KMS-11 (cell line): ENCODE results near the gene GCNA.

Experiments used
- H2AFZ ChIP-seq: fragments of 200-600 bp; sonication (generic); 2 replicates; pipeline ENCODE4 v1.6.1; 2016; ENCODE audit warnings: antibody characterized with exemption, mixed run types, low read depth
- H3K27ac ChIP-seq: fragments of 200-600 bp; sonication (generic); 2 replicates; pipeline ENCODE4 v1.6.1; 2016; ENCODE audit warnings: mild to moderate bottlenecking, mixed run types
- H3K27me3 ChIP-seq: fragments of 200-600 bp; sonication (generic); 2 replicates; pipeline ENCODE4 v1.6.1; 2017; ENCODE audit warnings: mild to moderate bottlenecking, low read depth, mixed run types, moderate library complexity; ENCODE audit not compliant: insufficient read depth
- H3K36me3 ChIP-seq: fragments of 200-600 bp; sonication (generic); 2 replicates; pipeline ENCODE4 v1.6.1; 2017; ENCODE audit warnings: mild to moderate bottlenecking, mixed run types; ENCODE audit not compliant: insufficient read depth
- H3K4me1 ChIP-seq: fragments of 200-600 bp; sonication (generic); 2 replicates; pipeline ENCODE4 v1.6.1; 2016; ENCODE audit warnings: mild to moderate bottlenecking, low read depth, mixed run types; ENCODE audit not compliant: poor library complexity, severe bottlenecking
- H3K4me2 ChIP-seq: fragments of 200-600 bp; sonication (generic); 2 replicates; pipeline ENCODE4 v1.7.0; 2016; ENCODE audit warnings: mild to moderate bottlenecking, mixed run types
- H3K4me3 ChIP-seq: fragments of 200-600 bp; sonication (generic); IDR thresholded peaks from 2 replicates; pipeline ENCODE4 v1.6.1; 2017; ENCODE audit warnings: low read depth, low read length, mixed read lengths; ENCODE audit not compliant: insufficient read depth
- H3K79me2 ChIP-seq: fragments of 200-600 bp; sonication (generic); 2 replicates; pipeline ENCODE4 v1.6.1; 2016; ENCODE audit warnings: low read depth, mixed run types; ENCODE audit not compliant: insufficient read depth
- H3K9ac ChIP-seq: fragments of 200-600 bp; sonication (generic); 2 replicates; pipeline ENCODE4 v1.6.1; 2016; ENCODE audit warnings: mild to moderate bottlenecking, mixed run types
- H4K20me1 ChIP-seq: fragments of 200-600 bp; sonication (generic); 2 replicates; pipeline ENCODE4 v1.6.1; 2016; ENCODE audit warnings: mild to moderate bottlenecking, mixed run types; ENCODE audit not compliant: insufficient read depth
- CTCF ChIP-seq: fragments of 200-600 bp; sonication (generic); conservative IDR thresholded peaks from 2 replicates; pipeline ENCODE4 v1.6.1; 2017; ENCODE audit warnings: low read depth, mild to moderate bottlenecking, antibody characterized with exemption, low read length, moderate library complexity, mixed read lengths

Gene GCNA

GRCh38 chrX:71616672-71617529 is 38.7 kb downstream of the GCNA start:
- H3K9ac ChIP-seq, result no peak overlapping the region
- no peak for TF ChIP-seq CTCF

GRCh38 chrX:71617742-71618141 is 39.5 kb downstream of the GCNA start:
- Histone ChIP-seq H3K9ac (0 out of 2 replicates have a peak overlapping the region, but pooled peaks have one; percentile 12), H3K27me3 (no peaks in the 10 kb centered on the region), H3K4me2 (peak overlapping the region; percentile 63), H4K20me1 (no peaks in the 10 kb centered on the region), H3K79me2 (no peaks in the 10 kb centered on the region), H3K4me3 (no peak overlapping the region), H2AFZ (no peak overlapping the region), H3K36me3 (no peaks in the 10 kb centered on the region), H3K4me1 (peaks cover 48% of the 10 kb centered on the region), H3K27ac (peak overlapping the region; percentile 58)
- no peak for TF ChIP-seq CTCF

More at GRCh38 chrX:71616672-71617529, 38.7 kb downstream of the GCNA start:
- peaks cover 40% of the 10 kb centered on the region for H3K4me1 ChIP-seq
- H3K4me3 ChIP-seq, result no peak overlapping the region
- no peak overlapping the region for H3K27ac ChIP-seq
- no peaks in the 10 kb centered on the region for H3K27me3 ChIP-seq
- no peaks in the 10 kb centered on the region for H4K20me1 ChIP-seq
- H3K79me2 ChIP-seq, result no peaks in the 10 kb centered on the region
- no peak overlapping the region for H2AFZ ChIP-seq
- H3K36me3 ChIP-seq, result no peaks in the 10 kb centered on the region
- no peak overlapping the region; the same call in 1 of the 2 replicates for H3K4me2 ChIP-seq

- no peak for TF ChIP-seq CTCF
- Histone ChIP-seq H4K20me1 (no peaks in the 10 kb centered on the region), H3K4me3 (no peak within 1 kb of the TSS), H2AFZ (no peak within 1 kb of the TSS), H3K27ac (peak within 1 kb of the TSS; percentile 58), H3K79me2 (no peaks in the 10 kb centered on the region), H3K4me1 (peaks cover 54% of the 10 kb centered on the region), H3K9ac (peak within 1 kb of the TSS; percentile 12; the same call in 1 of the 2 replicates), H3K27me3 (no peaks in the 10 kb centered on the region), H3K4me2 (peak within 1 kb of the TSS; percentile 63), H3K36me3 (no peaks in the 10 kb centered on the region)
Observed at GRCh38 chrX:71618303-71618721, 40.1 kb downstream of the GCNA start, which contains the start of gene CXCR3. CXCR3 (minus strand) TSS chrX:71618511; CDS start chrX:71618449, 62 bp downstream.

- H3K36me3 ChIP-seq, result no peaks in the 10 kb centered on the region
- H2AFZ ChIP-seq, result no peak overlapping the region
- peak overlapping the region; percentile 58 for H3K27ac ChIP-seq
- H3K4me2 ChIP-seq, result peak overlapping the region; percentile 63
- H3K9ac ChIP-seq, result no peak overlapping the region
- TF ChIP-seq CTCF, result no peak
- H3K4me1 ChIP-seq, result peaks cover 58% of the 10 kb centered on the region
- H4K20me1 ChIP-seq, result no peaks in the 10 kb centered on the region
- no peaks in the 10 kb centered on the region for H3K79me2 ChIP-seq
- H3K4me3 ChIP-seq, result no peak overlapping the region
- H3K27me3 ChIP-seq, result no peaks in the 10 kb centered on the region
Observed at GRCh38 chrX:71618787-71619186, 40.5 kb downstream of the GCNA start.
